Right hindlimb (tissue), 1 donor: ENCODE data around the gene ZNF471.

ENCODE experiments used
- DNase-seq: peaks from one replicate; pipeline ENCODE4 v3.0.0-alpha.2; 2018

ZNF471 gene

DNA sequence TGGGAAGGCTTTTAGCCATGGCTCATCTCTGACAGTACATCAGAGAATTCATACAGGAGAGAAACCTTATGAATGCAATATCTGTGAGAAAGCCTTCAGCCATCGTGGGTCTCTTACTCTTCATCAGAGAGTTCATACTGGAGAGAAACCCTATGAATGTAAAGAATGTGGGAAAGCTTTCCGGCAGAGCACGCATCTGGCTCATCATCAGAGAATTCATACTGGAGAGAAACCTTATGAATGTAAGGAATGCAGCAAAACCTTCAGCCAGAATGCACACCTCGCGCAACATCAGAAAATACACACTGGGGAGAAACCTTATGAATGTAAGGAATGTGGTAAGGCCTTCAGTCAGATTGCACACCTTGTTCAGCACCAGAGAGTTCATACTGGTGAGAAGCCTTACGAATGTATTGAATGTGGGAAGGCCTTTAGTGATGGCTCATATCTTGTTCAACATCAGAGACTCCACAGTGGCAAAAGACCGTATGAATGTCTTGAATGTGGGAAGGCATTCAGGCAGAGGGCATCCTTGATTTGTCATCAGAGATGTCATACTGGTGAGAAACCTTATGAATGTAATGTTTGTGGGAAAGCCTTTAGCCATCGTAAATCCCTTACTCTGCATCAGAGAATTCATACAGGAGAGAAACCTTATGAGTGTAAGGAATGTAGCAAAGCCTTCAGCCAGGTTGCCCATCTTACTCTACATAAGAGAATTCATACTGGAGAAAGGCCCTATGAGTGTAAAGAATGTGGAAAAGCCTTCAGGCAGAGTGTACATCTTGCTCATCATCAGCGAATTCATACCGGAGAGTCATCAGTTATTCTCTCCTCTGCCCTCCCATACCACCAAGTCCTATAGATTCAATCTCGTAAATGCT lies 70.3 kb downstream of the ZNF471 start:
- no peak for DNase-seq
